Stimulated activated naive CD8-positive, alpha-beta T cell treated with anti-CD3 and anti-CD28 coated beads, Interleukin-15, Interleukin-2, amounts not matched to agents 100 ng/mL and 50 ng/mL, for 24 hours (primary cell): ENCODE data around the gene IGF1R.

Experiments used
- H3K27ac Mint-ChIP-seq: one replicate; pipeline ENCODE4 v1.8.0; 2021; ENCODE audit warnings: mild to moderate bottlenecking, mixed read lengths
- H3K27me3 Mint-ChIP-seq: one replicate; pipeline ENCODE4 v1.8.0; 2021; ENCODE audit warnings: mixed read lengths
- H3K36me3 Mint-ChIP-seq: one replicate; pipeline ENCODE4 v1.8.0; 2021; ENCODE audit warnings: low read depth, mixed read lengths
- H3K4me1 Mint-ChIP-seq: one replicate; pipeline ENCODE4 v1.8.0; 2021; ENCODE audit warnings: low read depth, mixed read lengths
- H3K4me3 Mint-ChIP-seq: one replicate; pipeline ENCODE4 v1.8.0; 2021; ENCODE audit warnings: mild to moderate bottlenecking, mixed read lengths
- H3K9me3 Mint-ChIP-seq: one replicate; pipeline ENCODE4 v1.8.0; 2021; ENCODE audit warnings: mixed read lengths

IGF1R gene

DNA sequence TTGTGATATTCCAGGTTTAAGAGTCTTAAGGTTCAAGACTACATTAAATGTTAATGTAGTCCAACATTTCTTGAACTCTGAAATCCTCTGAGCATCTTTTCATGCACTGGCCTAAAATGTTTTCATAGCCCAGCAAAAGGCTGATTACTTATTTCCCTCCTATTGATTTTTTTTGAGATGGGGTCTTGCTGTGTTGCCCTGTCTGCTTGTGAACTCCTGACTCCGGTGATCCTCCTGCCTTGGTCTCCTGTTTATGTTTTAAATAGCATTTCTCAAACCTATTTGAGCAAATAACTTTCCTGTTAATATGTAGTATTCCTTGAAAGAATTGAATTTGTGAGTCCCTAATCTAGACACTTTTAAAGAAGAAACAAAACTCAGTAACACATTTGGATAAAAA is 133.5 kb downstream of the IGF1R start:
- H3K36me3 Mint-ChIP-seq = no peaks in the 10 kb centered on the region
- H3K9me3 Mint-ChIP-seq = no peaks in the 10 kb centered on the region
- peaks cover 3% of the 10 kb centered on the region for H3K27me3 Mint-ChIP-seq
- H3K27ac Mint-ChIP-seq = no peak overlapping the region
- H3K4me3 Mint-ChIP-seq = no peak overlapping the region
- peaks cover 35% of the 10 kb centered on the region for H3K4me1 Mint-ChIP-seq

GRCh38 chr15:98782801-98783200 is 134.5 kb downstream of the IGF1R start:
- Mint-ChIP-seq H3K27me3 (peaks cover 3% of the 10 kb centered on the region), H3K9me3 (no peaks in the 10 kb centered on the region), H3K27ac (no peak overlapping the region), H3K4me1 (peaks cover 40% of the 10 kb centered on the region), H3K4me3 (no peak overlapping the region), H3K36me3 (no peaks in the 10 kb centered on the region)

GRCh38 chr15:98785431-98785806 is 137.1 kb downstream of the IGF1R start:
- H3K36me3 Mint-ChIP-seq = no peaks in the 10 kb centered on the region
- peaks cover 49% of the 10 kb centered on the region for H3K4me1 Mint-ChIP-seq
- no peaks in the 10 kb centered on the region for H3K9me3 Mint-ChIP-seq
- H3K4me3 Mint-ChIP-seq = no peak overlapping the region
- H3K27me3 Mint-ChIP-seq = peaks cover 3% of the 10 kb centered on the region
- H3K27ac Mint-ChIP-seq = no peak overlapping the region

DNA sequence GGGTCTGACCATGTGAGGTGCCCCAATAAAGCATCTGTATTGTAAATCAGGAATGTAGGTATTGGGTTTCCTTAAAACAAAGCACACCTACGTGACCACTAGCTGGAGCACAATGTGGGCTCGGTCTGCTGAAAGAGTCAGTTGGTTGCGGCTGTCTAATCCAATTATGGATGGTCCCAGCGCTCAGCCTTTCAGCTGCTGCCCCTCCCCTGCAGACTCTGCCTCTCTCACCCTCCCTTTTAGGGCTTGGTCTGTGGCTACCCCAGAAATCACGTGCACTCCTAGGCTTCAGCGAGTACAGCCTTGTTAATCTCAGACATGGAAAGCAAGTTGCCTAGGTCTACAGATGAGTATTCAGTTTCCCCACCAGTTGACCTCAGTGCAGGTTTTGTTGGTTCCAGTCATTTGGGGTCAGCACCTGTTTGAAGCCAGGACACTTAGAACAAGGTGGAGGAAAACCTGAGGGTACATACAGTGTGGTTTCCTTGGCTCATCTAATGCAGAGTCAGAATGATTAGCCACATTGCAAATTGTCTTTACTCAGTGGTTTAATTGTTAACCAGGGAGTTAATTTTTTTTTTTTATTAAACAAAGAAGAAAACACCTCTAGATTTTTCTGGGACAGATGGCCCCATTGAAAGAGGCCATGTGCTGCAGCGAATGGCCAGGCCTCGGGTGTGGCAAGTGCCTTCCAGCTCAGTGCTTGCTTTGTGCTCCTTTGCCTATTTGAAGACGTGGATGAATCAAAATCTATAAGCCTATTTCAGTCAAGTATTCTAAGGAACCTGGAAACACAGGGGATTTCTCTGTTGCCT is 137.7 kb downstream of the IGF1R start:
- H3K9me3 Mint-ChIP-seq = no peaks in the 10 kb centered on the region
- H3K27me3 Mint-ChIP-seq = peaks cover 3% of the 10 kb centered on the region
- no peaks in the 10 kb centered on the region for H3K36me3 Mint-ChIP-seq
- no peak overlapping the region for H3K27ac Mint-ChIP-seq
- peaks cover 55% of the 10 kb centered on the region for H3K4me1 Mint-ChIP-seq
- no peak overlapping the region for H3K4me3 Mint-ChIP-seq

DNA sequence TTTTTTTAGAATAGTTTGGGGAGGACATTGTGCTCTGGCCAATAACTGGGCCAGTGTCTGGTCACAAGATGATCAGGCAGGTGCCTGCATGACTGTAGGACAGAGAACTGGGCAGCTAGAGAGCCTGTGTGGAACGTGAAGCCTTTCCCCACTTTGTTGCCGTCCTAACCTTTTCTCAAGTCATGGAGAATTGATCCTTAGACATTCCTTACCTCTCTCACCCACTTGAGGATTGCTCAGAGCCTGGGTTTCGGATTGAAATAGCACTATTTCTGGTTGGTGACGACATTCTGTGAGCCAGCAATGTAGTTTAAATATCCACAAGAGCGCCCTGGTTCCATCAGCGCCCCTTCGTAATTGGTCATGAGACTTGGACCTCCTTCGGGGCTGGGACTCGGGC is 138.4 kb downstream of the IGF1R start:
- H3K4me1 Mint-ChIP-seq = peaks cover 62% of the 10 kb centered on the region
- no peak overlapping the region for H3K4me3 Mint-ChIP-seq
- peaks cover 3% of the 10 kb centered on the region for H3K27me3 Mint-ChIP-seq
- no peaks in the 10 kb centered on the region for H3K36me3 Mint-ChIP-seq
- no peaks in the 10 kb centered on the region for H3K9me3 Mint-ChIP-seq
- H3K27ac Mint-ChIP-seq = no peak overlapping the region

DNA sequence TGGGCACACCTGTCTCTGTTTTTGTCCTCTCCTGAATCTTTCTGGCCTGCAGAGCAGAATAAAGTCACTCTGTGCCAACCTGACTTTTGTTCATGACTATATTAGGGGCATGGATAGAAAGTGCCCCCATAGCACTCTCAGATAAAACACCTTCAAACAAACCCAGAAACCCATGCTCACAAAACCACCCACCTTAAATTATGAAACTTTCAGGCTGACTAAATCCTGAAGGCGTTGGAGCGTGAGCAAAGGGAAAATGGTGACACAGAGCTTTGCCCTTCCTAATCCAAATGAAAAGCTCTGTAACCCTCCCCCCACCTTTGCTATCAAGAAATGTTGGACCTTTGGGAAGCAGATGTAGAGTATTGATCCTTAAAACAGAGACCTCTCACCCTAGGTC is 138.9 kb downstream of the IGF1R start:
- peaks cover 67% of the 10 kb centered on the region for H3K4me1 Mint-ChIP-seq
- H3K27ac Mint-ChIP-seq = no peak overlapping the region
- H3K27me3 Mint-ChIP-seq = no peaks in the 10 kb centered on the region
- H3K36me3 Mint-ChIP-seq = no peaks in the 10 kb centered on the region
- no peak overlapping the region for H3K4me3 Mint-ChIP-seq
- no peaks in the 10 kb centered on the region for H3K9me3 Mint-ChIP-seq

GRCh38 chr15:98787936-98788757 is 139.8 kb downstream of the IGF1R start:
- no peaks in the 10 kb centered on the region for H3K27me3 Mint-ChIP-seq
- peaks cover 69% of the 10 kb centered on the region for H3K4me1 Mint-ChIP-seq
- peak overlapping the region; percentile 18 for H3K27ac Mint-ChIP-seq
- no peak overlapping the region for H3K4me3 Mint-ChIP-seq
- H3K9me3 Mint-ChIP-seq = no peaks in the 10 kb centered on the region
- no peaks in the 10 kb centered on the region for H3K36me3 Mint-ChIP-seq

- Mint-ChIP-seq H3K4me3 (no peak overlapping the region), H3K4me1 (peaks cover 69% of the 10 kb centered on the region), H3K27me3 (no peaks in the 10 kb centered on the region), H3K9me3 (no peaks in the 10 kb centered on the region), H3K27ac (no peak overlapping the region), H3K36me3 (no peaks in the 10 kb centered on the region)
Observed at GRCh38 chr15:98789020-98789419, 140.7 kb downstream of the IGF1R start.

DNA sequence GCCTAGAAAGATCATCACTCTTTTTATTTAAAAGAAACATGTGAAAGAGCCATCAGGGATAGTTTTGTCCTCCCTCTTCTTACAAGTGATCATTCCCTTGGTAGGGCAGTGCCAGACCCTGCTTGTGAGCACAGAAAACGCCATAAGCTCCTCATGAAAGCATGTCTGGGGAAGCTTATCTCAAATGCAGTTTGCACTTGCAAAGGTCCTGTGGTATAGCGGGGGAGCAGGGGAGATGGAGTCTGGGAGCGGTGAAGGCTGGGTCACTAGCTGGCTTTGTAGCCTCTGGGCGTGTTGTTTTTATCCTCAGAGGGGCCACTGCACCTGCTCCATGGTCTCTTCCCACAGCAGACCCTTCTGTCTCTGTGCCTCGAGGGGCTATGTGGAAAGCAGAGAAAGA is 141.9 kb downstream of the IGF1R start:
- Mint-ChIP-seq H3K27ac (no peak overlapping the region), H3K4me3 (no peak overlapping the region), H3K27me3 (no peaks in the 10 kb centered on the region), H3K4me1 (peaks cover 70% of the 10 kb centered on the region), H3K9me3 (no peaks in the 10 kb centered on the region), H3K36me3 (no peaks in the 10 kb centered on the region)

- no peaks in the 10 kb centered on the region for H3K27me3 Mint-ChIP-seq
- no peaks in the 10 kb centered on the region for H3K36me3 Mint-ChIP-seq
- peak overlapping the region; percentile 5 for H3K4me3 Mint-ChIP-seq
- H3K27ac Mint-ChIP-seq = no peak overlapping the region
- H3K4me1 Mint-ChIP-seq = peaks cover 66% of the 10 kb centered on the region
- no peaks in the 10 kb centered on the region for H3K9me3 Mint-ChIP-seq
Observed at GRCh38 chr15:98791046-98791701, 142.8 kb downstream of the IGF1R start.

DNA sequence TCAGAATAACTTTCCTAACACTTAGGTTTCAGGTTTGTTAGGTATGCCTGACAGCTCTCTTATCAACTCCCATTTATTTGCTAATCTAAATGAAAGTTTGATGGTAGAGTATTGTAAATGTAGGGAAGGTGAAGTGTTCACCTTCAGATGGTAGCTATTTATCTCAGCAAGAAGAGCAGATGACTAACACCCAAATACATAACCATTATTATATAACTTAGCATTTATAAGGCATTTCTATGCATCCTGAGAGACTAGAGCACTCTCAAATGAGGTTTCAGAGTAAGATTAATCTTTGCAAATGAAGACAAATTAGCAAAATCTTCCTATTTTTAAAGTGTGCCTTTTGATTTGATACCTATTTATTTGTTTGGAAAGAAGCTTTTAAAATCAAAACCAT is 143.8 kb downstream of the IGF1R start:
- peaks cover 57% of the 10 kb centered on the region for H3K4me1 Mint-ChIP-seq
- no peaks in the 10 kb centered on the region for H3K9me3 Mint-ChIP-seq
- peak overlapping the region; percentile 5 for H3K4me3 Mint-ChIP-seq

GRCh38 chr15:98794211-98794610 is 145.9 kb downstream of the IGF1R start:
- no peaks in the 10 kb centered on the region for H3K36me3 Mint-ChIP-seq
- H3K27ac Mint-ChIP-seq = no peak overlapping the region
- no peaks in the 10 kb centered on the region for H3K9me3 Mint-ChIP-seq
- H3K4me3 Mint-ChIP-seq = no peak overlapping the region
- peaks cover 46% of the 10 kb centered on the region for H3K4me1 Mint-ChIP-seq
- no peaks in the 10 kb centered on the region for H3K27me3 Mint-ChIP-seq

More for the DNA sequence above, 143.8 kb downstream of the IGF1R start:
- Mint-ChIP-seq H3K27ac (no peak overlapping the region), H3K36me3 (no peaks in the 10 kb centered on the region), H3K27me3 (no peaks in the 10 kb centered on the region)

DNA sequence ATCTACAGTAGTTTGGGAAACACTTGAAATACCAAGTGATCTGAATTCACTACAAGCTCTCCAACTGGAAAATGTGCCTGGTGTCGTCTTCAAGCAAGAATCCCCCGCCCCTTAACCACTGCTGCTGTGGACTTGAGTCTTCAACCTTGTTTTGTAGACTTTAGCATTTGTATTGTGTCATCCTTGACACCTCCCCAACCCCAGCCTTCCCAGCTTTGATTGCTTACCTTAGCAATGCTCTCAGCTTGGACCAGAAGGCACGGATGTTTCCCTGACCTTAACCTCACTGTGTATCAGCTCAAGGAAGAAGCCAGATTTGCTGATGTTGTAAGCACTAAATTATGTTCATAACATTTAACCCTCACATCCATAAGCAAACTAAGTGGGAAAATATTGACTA is 146.4 kb downstream of the IGF1R start:
- Mint-ChIP-seq H3K27ac (no peak overlapping the region), H3K9me3 (no peaks in the 10 kb centered on the region), H3K4me1 (peaks cover 47% of the 10 kb centered on the region), H3K4me3 (no peak overlapping the region), H3K27me3 (no peaks in the 10 kb centered on the region), H3K36me3 (no peaks in the 10 kb centered on the region)

DNA sequence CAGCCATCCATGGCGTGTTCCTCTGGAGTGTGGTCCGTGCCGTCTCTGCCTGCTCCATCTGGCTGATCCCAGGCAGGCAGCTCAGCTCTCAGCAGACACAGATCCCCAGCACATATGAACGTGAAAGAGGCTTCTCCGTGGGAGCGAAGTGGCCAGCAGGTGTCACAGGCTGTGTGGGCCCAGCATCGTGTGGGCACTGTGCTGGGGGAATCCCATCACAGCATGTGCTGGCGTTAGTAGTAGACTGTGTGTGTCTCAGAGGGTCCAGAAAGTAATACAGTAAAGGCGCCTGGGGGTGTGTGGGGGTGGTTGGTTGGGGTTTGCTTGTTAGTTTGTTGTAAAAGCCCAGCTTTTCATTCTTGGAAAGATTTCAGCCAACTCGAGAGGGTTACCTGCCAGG is 147.6 kb downstream of the IGF1R start:
- Mint-ChIP-seq H3K36me3 (no peaks in the 10 kb centered on the region), H3K27me3 (no peaks in the 10 kb centered on the region), H3K9me3 (no peaks in the 10 kb centered on the region), H3K27ac (no peak overlapping the region), H3K4me3 (no peak overlapping the region), H3K4me1 (peaks cover 47% of the 10 kb centered on the region)

- H3K4me1 Mint-ChIP-seq = peaks cover 47% of the 10 kb centered on the region
- no peaks in the 10 kb centered on the region for H3K9me3 Mint-ChIP-seq
- H3K27ac Mint-ChIP-seq = no peak overlapping the region
- no peak overlapping the region for H3K4me3 Mint-ChIP-seq
- H3K27me3 Mint-ChIP-seq = no peaks in the 10 kb centered on the region
- no peaks in the 10 kb centered on the region for H3K36me3 Mint-ChIP-seq
Observed at GRCh38 chr15:98796685-98797357, 148.5 kb downstream of the IGF1R start.
